Right hindlimb (tissue), 1 donor: Measurements from ENCODE around the gene DOCK9.

Experiments used
- DNase-seq: peaks from one replicate; pipeline ENCODE4 v3.0.0-alpha.2; 2018

Gene DOCK9

GRCh38 chr13:98972059-98972458 lies 5.8 kb downstream of the DOCK9 start:
- no peak for DNase-seq

GRCh38 chr13:98970330-98970729 lies 7.5 kb downstream of the DOCK9 start:
- DNase-seq, result peak; percentile 59

- no peak for DNase-seq
These were observed 10.4 kb downstream of the DOCK9 start for GRCh38 chr13:98967491-98967890.

- no peak for DNase-seq
These were observed 11.8 kb downstream of the DOCK9 start for GRCh38 chr13:98966019-98966418.

- no peak for DNase-seq
These were observed 12.5 kb downstream of the DOCK9 start for GRCh38 chr13:98965325-98965724.

- DNase-seq, result no peak
These were observed 13.9 kb downstream of the DOCK9 start for GRCh38 chr13:98963917-98964316.

- peak; percentile 64 for DNase-seq
These were observed 14.8 kb downstream of the DOCK9 start for GRCh38 chr13:98962901-98963590.

- DNase-seq, result no peak
These were observed 16.3 kb downstream of the DOCK9 start for GRCh38 chr13:98961503-98962105.

GRCh38 chr13:98960606-98961502 lies 17.0 kb downstream of the DOCK9 start:
- no peak for DNase-seq

GRCh38 chr13:98959786-98960605 lies 17.9 kb downstream of the DOCK9 start:
- peak; percentile 73 for DNase-seq

GRCh38 chr13:98959291-98959690 lies 18.6 kb downstream of the DOCK9 start:
- no peak for DNase-seq

- DNase-seq, result no peak
These were observed 19.4 kb downstream of the DOCK9 start for GRCh38 chr13:98958443-98958794.

- no peak for DNase-seq
These were observed 20.0 kb downstream of the DOCK9 start for GRCh38 chr13:98957731-98958442.

- DNase-seq, result no peak
These were observed 22.5 kb downstream of the DOCK9 start for GRCh38 chr13:98955336-98955735.

- no peak for DNase-seq
These were observed 23.6 kb downstream of the DOCK9 start for GRCh38 chr13:98954313-98954712.

GRCh38 chr13:98951266-98951665 lies 26.6 kb downstream of the DOCK9 start:
- no peak for DNase-seq

GRCh38 chr13:98950705-98951104 lies 27.2 kb downstream of the DOCK9 start:
- DNase-seq, result no peak

GRCh38 chr13:98947925-98948324 lies 29.9 kb downstream of the DOCK9 start:
- DNase-seq, result no peak

- DNase-seq, result no peak
These were observed 31.8 kb downstream of the DOCK9 start for GRCh38 chr13:98945863-98946605.

GRCh38 chr13:98944336-98944735 lies 33.5 kb downstream of the DOCK9 start:
- DNase-seq, result no peak

- DNase-seq, result no peak
These were observed 34.9 kb downstream of the DOCK9 start for GRCh38 chr13:98942997-98943396.

GRCh38 chr13:98942485-98942884 lies 35.4 kb downstream of the DOCK9 start:
- DNase-seq, result no peak
